GM19025 (cell line): Measurements from ENCODE around the gene MCM3AP.

Experiments used
- ATAC-seq: cut with Tn5 transposase; IDR thresholded peaks from one replicate; pipeline ENCODE4 v1.9.1; 2021; ENCODE audit warnings: mild to moderate bottlenecking, low read depth, moderate library complexity; ENCODE audit not compliant: unreplicated experiment

MCM3AP gene

DNA sequence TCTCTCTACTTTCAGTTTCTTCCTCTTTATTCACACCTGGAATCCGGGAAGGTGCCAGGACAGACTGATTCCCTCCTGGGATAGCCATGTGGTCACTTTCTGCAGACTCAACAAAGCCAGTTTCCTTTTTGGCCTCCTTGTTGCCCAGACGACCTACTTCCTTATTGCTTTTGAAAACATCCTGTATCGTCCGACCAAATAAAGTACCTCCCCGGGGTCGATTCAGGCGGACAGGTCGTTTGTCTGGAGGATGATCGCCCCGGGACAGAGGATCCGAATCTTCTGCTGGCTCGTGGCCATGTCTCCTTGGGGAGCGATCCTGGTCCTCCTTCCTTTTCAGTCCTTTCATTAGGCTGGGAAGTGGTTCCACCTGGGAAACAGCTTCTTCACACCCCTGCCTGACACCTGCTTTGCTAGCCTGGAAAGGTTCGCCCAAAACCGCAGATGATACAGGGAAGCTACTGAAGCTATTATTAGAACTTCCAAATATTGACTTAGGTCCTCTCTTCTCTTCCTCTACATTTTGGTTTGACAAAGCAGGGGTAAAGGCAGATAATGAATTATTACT is 1.2 kb downstream of the MCM3AP start:
- no peak for ATAC-seq

DNA sequence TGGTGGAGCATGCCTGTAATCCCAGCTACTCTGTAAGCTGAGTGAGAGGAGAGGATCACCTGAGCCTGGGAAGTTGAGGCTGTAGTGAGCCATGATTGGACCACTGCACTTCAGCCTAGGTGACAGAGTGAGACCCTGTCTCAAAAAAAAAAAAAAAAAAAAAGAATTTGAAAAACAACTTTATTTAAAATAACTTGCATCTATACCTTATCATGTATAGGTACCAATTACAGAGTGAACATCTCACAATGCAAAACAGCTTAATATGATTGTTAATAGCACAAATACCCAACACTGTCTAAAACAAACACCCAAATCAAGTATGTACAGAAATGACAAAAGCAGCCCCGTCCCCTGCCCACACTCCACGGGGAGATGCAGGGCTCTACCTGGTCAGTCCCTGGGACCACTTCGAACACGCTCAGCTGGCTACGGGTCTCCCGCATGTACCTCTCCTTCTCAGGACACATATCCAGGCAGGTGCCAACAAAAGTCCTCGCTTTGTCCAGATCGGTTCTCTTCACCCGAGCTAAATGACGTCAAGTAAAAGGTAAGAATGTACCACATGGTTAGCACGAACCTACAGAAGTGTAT is 10.5 kb downstream of the MCM3AP start:
- no peak for ATAC-seq

DNA sequence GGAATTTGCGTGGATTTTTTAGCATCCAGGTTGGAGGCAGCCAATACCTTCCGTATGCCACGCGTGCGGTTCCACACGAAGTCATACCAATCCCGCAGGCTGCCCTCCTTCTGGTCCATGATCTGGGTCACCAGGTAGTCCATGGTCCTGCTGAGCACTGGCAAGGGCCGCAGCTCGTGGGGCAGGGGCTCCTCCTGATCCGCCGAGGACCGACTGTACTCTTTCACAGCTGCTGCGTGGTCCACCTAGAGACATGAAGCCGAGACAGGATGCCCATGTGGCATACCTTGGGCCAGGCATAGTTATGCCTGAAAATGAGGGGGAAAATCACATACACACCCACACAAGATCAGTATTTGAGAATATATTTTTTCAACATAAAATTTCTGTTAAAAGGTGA is 12.1 kb downstream of the MCM3AP start:
- ATAC-seq = no peak

DNA sequence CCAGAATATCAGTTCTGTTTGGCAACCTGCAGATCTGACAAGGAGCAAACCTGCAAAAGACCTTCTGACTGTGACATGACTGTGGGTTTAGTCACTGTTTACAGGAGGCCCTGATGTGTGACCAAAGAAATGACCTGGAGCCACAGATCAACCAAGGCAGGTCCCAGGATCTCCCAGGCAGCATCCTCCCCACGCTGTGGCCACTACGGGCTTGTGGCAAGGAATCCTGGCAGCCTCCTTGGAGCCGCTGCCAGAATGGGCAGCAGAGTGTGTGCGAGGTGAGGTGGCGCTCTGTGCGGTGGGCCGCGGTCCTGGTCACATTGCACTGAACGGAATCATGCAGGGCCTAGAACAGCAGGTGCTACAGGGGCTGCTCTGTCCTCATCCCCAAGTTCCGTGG is 15.9 kb downstream of the MCM3AP start:
- no peak for ATAC-seq

DNA sequence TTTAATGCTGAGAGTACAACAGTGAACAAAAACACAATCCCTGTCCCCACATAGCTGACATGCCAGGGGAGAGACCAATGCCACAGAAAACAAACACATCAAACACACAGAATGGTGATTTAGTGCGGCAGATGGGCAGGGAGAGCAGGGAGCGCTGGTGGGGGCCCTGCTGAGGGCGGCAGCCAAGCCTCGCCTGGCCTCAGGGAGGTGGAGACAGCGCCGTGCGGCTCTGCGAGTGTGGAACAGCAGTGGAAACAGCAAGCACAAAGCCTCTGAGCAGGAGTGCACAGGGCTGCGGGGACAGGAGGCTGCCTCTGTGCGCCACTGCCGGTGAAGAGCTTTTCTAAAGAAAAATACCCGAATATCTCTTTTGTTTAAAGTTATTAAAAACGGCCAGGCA is 17.0 kb downstream of the MCM3AP start:
- no peak for ATAC-seq

DNA sequence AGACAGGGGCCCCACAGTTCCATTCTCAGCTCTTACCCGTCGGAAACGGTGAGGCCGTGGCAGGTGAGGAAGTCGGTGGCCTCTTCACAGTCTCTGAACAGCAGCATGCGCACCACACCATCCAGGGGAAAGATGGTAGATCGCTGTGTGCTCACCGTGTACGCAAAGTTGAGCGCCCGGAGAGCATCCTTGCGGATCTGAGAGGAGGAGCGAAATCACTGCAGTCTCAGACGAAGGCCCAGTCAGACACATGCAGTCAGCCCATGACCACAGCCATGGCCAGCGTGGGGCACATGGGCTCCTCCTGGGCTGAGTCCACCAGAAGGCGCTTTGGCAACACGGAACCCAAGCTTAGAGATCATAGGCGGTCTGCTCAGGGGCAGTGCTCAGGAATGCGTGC is 18.5 kb downstream of the MCM3AP start:
- ATAC-seq = no peak

DNA sequence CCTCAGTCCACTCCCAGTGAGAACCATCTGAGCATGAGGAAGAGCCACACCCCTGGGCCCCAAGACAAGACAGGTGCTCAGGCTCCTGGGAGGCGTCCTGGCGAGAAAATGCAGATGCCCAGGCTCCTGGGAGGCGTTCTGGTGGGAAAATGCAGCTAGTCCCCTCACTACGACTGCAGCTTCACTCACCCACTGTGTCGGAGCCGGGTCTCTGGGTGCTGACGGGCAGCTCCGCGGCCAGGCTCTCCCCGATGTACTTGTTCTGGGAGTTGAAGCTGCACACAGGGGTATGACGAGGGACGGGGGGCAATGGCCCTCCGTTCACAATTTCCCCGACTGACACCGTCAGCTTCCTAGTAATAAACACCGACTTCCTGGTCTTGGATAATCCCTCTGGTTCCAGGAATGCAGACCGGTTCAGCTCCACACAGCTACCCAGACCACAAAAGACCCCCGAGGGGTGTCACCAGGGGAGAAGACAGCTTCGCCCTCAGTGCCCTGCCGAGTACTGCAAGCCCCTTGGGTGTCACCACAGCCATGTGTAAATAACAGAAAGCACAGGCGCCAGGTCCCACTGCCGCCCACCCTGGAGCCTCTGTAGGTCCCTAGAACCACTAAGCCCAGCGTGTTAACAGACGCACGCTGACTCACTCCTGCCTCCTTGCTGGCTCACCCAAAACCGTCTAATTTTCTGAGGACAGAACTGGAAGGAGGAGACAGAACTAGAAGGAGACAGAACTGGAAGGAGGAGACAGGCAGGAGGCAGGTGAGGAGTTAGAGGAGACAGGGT is 19.5 kb downstream of the MCM3AP start:
- no peak for ATAC-seq

DNA sequence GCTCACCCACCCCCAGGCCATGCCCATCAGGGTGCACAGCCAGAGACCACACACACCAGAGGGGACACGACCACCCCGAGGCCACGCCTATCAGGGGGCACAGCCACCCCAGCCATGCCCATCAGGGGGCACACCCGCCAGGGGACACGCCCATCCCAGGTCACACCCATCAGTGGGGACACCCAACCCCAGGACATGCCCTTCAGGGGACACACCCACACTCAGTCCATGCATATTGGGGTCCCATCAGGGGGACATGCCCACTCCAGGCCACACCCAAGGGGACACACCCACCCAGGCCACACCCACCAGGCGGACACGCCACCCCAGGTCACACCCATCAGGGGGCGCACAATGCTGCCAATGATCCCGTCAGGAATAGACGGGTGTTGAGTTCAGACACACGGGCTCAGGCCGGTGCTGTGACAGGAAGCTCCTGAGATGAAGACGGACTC is 20.7 kb downstream of the MCM3AP start:
- ATAC-seq = no peak

DNA sequence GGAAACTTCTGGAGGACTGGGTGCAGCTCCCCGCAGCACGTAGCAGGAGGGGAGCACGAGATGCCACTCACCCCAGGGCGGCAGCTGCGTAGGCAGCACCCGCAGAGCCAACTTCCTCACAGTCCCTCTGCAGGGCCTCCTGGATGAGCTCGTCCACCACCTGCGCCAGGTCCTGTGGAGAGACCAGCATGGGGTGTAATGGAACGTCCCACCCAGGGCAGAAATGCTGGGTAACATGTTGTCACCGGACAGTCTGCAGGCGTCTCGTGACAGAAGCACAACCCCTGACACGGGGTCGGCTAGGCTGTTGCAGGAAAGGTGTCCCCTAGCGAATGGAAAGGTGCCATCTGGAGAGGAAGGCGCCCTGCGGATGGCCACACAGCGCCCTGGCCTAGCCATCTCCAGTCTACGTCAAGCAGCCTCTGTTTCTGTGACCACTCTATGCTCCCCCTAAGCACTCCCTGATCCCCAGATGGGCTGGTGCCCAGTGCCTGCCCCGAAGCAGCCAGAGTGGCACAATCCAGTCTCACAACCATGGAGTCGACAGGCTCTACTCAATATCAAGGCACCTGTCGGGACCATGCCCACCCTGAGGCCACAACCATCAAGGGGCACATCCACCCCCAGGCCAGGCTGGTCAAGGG is 21.2 kb downstream of the MCM3AP start:
- no peak for ATAC-seq

DNA sequence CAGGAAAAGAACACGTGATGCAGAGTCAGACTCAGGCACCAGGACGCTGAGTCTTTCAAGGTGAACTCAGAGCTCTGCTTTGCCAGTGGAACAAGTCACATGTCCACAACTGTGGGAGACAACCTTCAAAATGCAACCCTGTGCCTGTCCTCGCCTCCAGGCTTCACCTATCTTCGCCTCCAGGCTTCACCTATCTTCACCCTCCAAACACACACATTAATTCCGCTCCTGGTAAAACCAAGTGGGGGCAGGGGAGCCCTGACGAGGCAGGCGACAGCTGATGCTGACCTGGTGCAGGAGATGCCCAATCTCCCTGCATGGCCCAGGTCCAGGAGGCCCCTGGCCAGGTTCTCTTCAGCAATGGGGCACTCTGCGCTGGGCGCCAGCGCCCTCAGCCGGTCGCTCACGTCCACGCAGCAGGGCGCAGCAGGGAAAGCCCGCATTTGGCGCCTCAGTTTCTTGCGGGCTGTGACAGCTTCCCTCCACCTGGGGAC is 28.9 kb downstream of the MCM3AP start:
- ATAC-seq = no peak

DNA sequence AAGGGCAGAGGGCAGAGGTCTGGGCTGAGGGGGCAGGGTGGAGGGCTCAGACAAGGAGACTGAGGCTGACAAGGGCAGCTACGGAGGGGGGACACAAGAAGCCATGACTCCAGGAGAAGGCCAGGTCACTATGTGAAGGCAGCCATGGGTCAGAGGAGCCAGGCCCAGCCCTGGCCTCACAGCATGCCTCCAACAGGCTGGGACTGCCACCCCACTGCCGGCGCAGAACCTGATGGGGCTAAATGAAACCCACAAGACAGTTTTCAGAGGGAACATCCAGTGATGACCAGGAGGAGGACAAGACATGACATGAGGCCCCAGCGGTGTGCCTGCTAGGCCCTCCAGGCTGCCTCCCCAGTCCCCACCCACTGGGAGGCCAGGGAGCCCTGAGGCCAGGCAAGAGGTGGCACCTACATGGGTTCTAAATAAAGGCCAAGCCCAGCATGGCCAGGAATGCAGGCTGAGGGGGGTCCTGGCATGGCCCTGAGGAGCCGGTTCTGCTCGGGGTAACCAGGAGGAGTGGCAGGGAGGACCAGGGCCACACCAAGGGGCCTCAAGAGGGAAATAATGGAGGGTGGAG is 29.6 kb downstream of the MCM3AP start:
- no peak for ATAC-seq

DNA sequence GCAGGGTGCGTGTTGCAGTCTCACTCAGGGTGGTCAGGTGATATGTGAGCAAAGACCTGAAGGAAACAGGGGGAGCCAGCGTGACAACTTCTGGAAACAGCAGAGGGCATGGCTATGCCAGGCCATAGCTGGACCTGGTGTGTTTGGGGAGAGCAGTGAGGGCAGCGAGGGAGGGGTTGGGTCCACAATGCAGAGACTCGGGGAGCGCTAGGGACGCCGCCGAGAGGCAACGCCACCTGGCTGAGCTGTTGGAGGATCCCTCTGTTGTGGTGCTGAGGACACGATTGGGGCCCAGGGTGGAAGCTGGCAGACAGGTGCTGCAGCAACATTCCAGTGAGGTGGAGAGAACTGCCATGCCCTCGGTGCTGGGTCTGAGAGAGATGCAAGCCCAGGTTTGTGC is 30.2 kb downstream of the MCM3AP start:
- no peak for ATAC-seq

DNA sequence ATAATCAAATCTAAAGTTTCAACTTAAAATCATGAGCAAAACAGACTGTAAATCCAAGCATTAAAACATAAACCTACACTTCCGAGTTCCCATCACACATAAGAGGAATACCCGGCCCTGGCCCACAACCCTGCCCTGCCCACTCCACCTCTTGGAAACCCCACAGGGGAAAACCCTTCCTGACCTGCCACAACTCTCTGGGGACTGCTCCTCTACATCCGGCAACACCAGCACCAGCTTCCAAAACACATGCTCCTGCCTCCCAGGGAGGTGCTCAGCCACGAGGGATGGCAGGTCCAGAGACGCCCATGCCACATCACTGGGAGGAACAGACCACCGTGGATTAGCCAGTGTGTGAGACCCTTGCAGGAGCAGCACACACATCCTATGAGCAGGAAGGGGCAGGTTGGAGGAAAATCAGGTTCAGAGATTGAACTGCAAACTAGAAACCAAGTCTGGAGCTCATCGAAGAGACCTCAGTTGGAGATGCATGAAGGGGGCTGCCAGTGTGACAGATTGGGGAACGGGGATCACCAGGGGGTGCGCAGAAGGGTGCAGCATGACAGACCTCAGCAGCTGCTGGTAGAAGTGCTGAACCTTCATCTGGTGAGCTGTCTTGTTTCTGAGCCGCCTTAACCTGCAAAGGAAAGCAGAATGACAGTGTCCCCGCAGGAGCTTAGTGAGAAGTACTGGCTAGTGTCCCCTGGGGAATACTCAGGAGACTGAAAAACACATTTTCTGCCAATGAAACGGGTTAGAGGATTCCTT is 31.0 kb downstream of the MCM3AP start:
- no peak for ATAC-seq

DNA sequence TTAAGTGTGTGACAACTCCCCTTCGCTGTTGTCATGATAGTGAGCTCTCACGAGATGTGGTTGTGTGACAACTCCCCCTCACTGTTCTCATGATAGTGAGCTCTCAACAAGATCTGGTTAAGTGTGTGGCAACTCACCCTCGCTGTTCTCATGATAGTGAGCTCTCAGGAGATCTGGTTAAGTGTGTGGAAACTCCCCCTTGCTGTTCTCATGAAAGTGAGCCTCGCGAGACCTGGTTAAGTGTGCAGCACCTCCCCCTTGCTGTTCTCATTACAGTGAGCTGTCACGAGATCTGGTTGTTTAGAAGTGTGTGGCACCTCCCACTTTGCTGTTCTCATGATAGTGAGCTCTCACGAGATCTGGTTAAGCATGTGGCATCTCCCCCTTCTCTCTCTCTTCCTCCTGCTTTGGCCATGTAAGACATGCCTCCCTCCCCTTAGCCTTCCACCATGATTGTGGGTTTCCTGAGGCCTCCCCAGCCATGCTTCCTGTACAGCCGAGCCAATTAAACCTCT is 31.7 kb downstream of the MCM3AP start:
- ATAC-seq = no peak

DNA sequence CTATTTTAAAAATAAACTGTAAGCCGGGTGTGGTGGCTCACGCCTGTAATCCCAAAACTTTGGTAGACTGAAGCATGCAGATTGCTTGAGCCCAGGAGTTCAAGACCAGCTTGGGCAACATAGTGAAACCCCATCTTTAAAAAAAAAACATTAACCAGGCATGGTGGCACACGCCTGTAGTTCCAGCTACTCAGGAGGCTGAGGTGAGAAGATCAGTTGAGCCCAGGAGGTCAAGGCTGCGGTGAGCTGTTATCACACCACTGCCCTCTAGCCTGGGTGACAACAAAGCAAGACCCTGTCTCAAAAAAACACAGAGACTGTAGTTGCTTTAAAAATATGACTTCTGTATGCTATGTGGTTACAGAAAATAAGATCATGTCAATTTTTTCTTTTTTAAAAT is 32.6 kb downstream of the MCM3AP start:
- ATAC-seq = no peak

DNA sequence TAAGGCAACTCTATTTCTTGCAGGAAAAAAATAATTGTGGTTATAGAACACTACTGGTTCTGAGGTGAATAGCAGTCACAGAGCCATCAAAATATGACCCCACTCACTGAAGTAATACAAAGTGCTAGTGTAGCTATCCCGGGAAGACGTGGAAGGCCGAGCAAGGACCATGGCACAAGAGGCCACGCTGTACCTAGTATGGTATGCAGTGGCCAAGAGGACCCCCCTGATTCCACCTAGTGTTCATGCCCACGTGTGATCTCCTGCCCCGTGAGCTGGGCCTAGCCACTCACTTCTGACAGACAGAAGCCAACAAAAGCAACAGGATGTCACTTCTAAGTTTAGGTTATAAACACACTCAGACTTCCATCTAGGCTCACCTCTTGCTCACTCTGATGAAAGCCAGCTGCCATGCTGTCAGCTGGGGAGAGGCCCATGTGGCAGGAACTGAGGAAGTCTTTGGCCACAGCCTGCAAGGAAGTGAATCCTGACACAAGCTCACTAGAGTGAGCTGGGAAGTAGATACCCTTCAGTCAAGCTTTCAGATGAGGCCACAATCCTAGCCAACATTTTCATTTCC is 35.2 kb downstream of the MCM3AP start:
- no peak for ATAC-seq

DNA sequence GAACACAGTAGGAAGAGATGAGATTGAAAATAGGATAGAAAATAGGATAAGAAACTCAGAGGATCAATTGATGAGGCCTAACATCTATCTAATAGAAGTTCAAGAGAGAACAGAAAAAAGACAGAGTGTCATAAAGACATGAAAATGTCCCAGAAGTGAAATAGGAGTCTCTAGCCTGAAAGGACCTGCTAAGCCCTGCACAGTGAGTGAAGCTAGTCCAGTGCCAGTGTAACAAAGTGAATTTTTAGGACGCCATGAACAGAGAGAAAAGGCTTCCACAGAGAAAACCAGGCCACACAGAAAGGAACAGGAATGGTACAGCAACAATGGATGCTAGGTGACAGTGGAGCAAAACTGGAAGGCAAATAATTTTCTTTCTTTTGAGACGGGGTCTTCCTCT is 36.6 kb downstream of the MCM3AP start:
- ATAC-seq = no peak

DNA sequence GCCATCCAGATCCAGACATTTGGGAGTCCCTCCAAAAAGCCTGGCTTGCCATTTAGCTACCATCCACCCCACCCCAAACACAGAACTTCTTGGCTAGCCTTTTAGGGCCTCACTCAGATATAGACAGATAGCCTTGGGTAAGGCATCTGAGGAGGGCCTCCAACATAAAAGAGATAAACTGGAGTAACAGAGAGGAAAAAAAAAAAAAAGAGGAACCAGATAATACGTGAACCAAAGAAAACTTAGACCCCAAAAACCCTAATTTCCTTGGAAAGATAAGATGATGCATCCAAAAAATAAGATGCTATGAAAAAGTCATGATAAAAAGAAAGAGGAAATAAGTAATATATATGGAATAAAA is 37.0 kb downstream of the MCM3AP start:
- ATAC-seq = no peak

DNA sequence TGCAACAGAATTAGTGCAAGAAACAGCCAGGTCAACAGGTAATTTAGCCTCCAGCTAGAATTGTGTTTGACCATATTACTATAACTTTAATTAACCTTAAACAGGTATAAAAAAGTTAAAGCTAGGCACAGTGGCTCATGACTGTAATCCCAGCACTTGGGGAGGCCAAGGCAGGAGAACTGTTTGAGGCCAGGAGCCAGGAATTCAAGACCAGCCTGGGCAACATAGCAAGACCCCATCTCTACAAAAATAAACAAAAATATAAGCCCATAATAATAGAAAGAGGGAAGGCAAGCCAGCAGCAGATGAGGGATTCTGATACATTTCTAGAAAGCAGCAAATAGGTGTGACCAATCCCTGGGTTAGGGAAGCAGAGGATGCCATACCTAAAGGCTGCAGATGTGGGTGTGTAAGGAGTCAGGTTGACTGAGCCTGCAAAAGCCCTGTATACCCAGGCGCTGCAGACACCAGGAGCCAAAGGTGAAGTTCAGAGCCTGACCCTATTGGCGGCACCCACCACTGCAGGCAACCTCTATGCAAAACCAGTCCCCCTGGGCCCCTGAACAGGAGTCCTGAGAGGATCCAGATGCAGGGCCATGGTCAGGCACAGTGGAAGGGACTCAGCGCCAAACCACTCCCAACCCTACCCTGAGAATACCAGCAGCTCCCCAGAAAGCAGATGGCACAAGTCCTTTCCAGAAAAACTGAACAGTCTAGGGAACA is 37.6 kb downstream of the MCM3AP start:
- no peak for ATAC-seq
